H1 (cell line): ENCODE data around the gene BTBD1. TPM values are rescaled to one million over a fixed set of nuclear protein-coding genes. Genes with fewer than 3 reads are reported as not detected.
"Not testable (repeated sequence)": the region's sequence is repeated elsewhere in the genome, so short reads cannot be mapped to it uniquely, and the experiment has no call there.

Experiments used
- CTCF ChIA-PET: fragments of 300-600 bp; sonication (Branson Sonifier 250); formaldehyde crosslinking; loops from one replicate; lab custom pipeline; 2021; ENCODE audit not compliant: partially characterized antibody; lab: Charles Lee
- POLR2A ChIA-PET: fragments of 300-600 bp; sonication (Branson Sonifier 250); formaldehyde crosslinking; loops from one replicate; lab custom pipeline; 2021; ENCODE audit warnings: inconsistent platforms; ENCODE audit not compliant: partially characterized antibody; lab: Charles Lee
- DNase-seq, 2 experiments: peaks; one replicate each; pipeline versions ENCODE4 v3.0.0 to v3.0.0-alpha.2; 2010 to 2022; ENCODE audit warnings: low spot score in 2 of 2, low read depth in 1 of 2, mixed read lengths in 1 of 2
- FAIRE-seq: peaks from 2 replicates; lab custom pipeline; 2011; peaks lifted over from hg19 to GRCh38; lab: Jason Lieb, UNC
- H2AFZ ChIP-seq: 2 replicates; pipeline ENCODE4 v1.8.1; 2012; ENCODE audit warnings: low read length, inconsistent platforms
- H2AK5ac ChIP-seq: 2 replicates; pipeline ENCODE4 v1.6.1; 2013; ENCODE audit warnings: low read depth, low read length
- H2BK120ac ChIP-seq: replicated peaks from 2 replicates; pipeline ENCODE3; 2013; ENCODE audit warnings: low read depth, low read length, inconsistent platforms
- H2BK12ac ChIP-seq: 2 replicates; pipeline ENCODE4 v1.6.1; 2013; ENCODE audit warnings: low read depth, low read length
- H2BK15ac ChIP-seq: 2 replicates; pipeline ENCODE4 v1.6.1; 2013; ENCODE audit warnings: low read length
- H2BK20ac ChIP-seq: 2 replicates; pipeline ENCODE4 v1.6.1; 2013; ENCODE audit warnings: low read length
- H2BK5ac ChIP-seq: 2 replicates; pipeline ENCODE4 v1.6.1; 2013; ENCODE audit warnings: low read depth, low read length
- H3K14ac ChIP-seq: 2 replicates; pipeline ENCODE4 v1.6.1; 2013; ENCODE audit warnings: inconsistent platforms; ENCODE audit not compliant: insufficient read length
- H3K18ac ChIP-seq: 2 replicates; pipeline ENCODE4 v1.6.1; 2013; ENCODE audit warnings: low read length; ENCODE audit errors: extremely low read depth
- H3K23ac ChIP-seq: 2 replicates; pipeline ENCODE4 v1.6.1; 2013; ENCODE audit warnings: inconsistent platforms; ENCODE audit not compliant: insufficient read length
- H3K23me2 ChIP-seq: 2 replicates; pipeline ENCODE4 v1.6.1; 2013; ENCODE audit warnings: low read depth, low read length
- H3K27ac ChIP-seq: 2 replicates; pipeline ENCODE4 v1.6.1; 2011; ENCODE audit warnings: low read depth, low read length, inconsistent platforms
- H3K27me3 ChIP-seq, 4 experiments: replicated peaks in 1 of 4; 1 replicate in 1 of 4; 2 replicates in 3 of 4; pipeline versions ENCODE4 v1.6.1 to v1.8.1; 2011 to 2013; ENCODE audit warnings: low read length in 3 of 4, mild to moderate bottlenecking in 3 of 4, inconsistent platforms in 2 of 4, mixed read lengths in 2 of 4, moderate library complexity in 1 of 4; ENCODE audit not compliant: control insufficient read depth in 3 of 4, insufficient read depth in 3 of 4; ENCODE audit errors: extremely low read depth in 1 of 4
- H3K36me3 ChIP-seq, 4 experiments: 2 replicates each; pipeline versions ENCODE4 v1.6.1 to v1.8.1; 2011 to 2013; ENCODE audit warnings: mild to moderate bottlenecking in 4 of 4, low read length in 3 of 4, moderate library complexity in 2 of 4, control low read depth in 1 of 4, inconsistent platforms in 1 of 4; ENCODE audit not compliant: insufficient read depth in 4 of 4, control insufficient read depth in 2 of 4
- H3K4ac ChIP-seq: replicated peaks from 2 replicates; pipeline ENCODE3; 2013; ENCODE audit warnings: low read length, low read depth, mixed read lengths, inconsistent platforms; ENCODE audit not compliant: insufficient read length
- H3K4me1 ChIP-seq, 4 experiments: replicated peaks in 1 of 4; 1 replicate in 1 of 4; 2 replicates in 3 of 4; pipeline versions ENCODE4 v1.6.1 to v1.8.1; 2011 to 2013; ENCODE audit warnings: low read length in 3 of 4, inconsistent platforms in 2 of 4, mixed read lengths in 1 of 4; ENCODE audit not compliant: insufficient read depth in 4 of 4, control insufficient read depth in 3 of 4
- H3K4me2 ChIP-seq, 2 experiments: 2 replicates each; pipeline versions ENCODE4 v1.6.1 to v1.8.1; 2011 to 2013; ENCODE audit warnings: low read depth in 2 of 2, low read length in 2 of 2, control low read depth in 1 of 2, inconsistent platforms in 1 of 2, mild to moderate bottlenecking in 1 of 2; ENCODE audit not compliant: insufficient read depth in 1 of 2
- H3K4me3 ChIP-seq, 4 experiments: fragments of 200-600, 300-600 bp in 1 of 4; sonication (generic), shearing (Covaris generic), sonication (Bioruptor Twin) in 1 of 4; 2 replicates each; pipeline versions ENCODE4 v1.5.1 to v1.8.1; 2011 to 2016; ENCODE audit warnings: low read length in 4 of 4, low read depth in 3 of 4, control low read depth in 2 of 4, inconsistent platforms in 2 of 4, mild to moderate bottlenecking in 2 of 4, mixed read lengths in 1 of 4, moderate library complexity in 1 of 4; ENCODE audit not compliant: insufficient read depth in 2 of 4; ENCODE audit errors: extremely low read depth in 1 of 4
- H3K56ac ChIP-seq: replicated peaks from 2 replicates; pipeline ENCODE3; 2013; ENCODE audit warnings: low read depth, mild to moderate bottlenecking, mixed read lengths, low read length, inconsistent platforms; ENCODE audit not compliant: insufficient read length
- H3K79me1 ChIP-seq: 2 replicates; pipeline ENCODE4 v1.6.1; 2013; ENCODE audit warnings: low read depth, low read length, control low read depth
- H3K79me2 ChIP-seq, 2 experiments: 2 replicates each; pipeline versions ENCODE4 v1.6.1 to v1.8.1; 2012 to 2013; ENCODE audit warnings: low read length in 2 of 2, mild to moderate bottlenecking in 2 of 2, inconsistent platforms in 1 of 2; ENCODE audit not compliant: insufficient read depth in 2 of 2, control insufficient read depth in 1 of 2
- H3K9ac ChIP-seq, 4 experiments: replicated peaks in 1 of 4; 1 replicate in 1 of 4; 2 replicates in 3 of 4; pipeline versions ENCODE4 v1.6.1 to v1.8.1; 2011 to 2013; ENCODE audit warnings: low read depth in 3 of 4, low read length in 3 of 4, control low read depth in 2 of 4, mild to moderate bottlenecking in 2 of 4, moderate library complexity in 2 of 4, inconsistent platforms in 1 of 4; ENCODE audit errors: extremely low read depth in 1 of 4
- H3K9me3 ChIP-seq, 2 experiments: 2 replicates each; pipeline versions ENCODE4 v1.6.1 to v1.8.1; 2012 to 2013; ENCODE audit warnings: mild to moderate bottlenecking in 2 of 2, moderate library complexity in 2 of 2, control low read depth in 1 of 2, inconsistent platforms in 1 of 2, low read depth in 1 of 2, low read length in 1 of 2, mixed read lengths in 1 of 2; ENCODE audit not compliant: insufficient read depth in 2 of 2
- H4K20me1 ChIP-seq, 2 experiments: replicated peaks in 1 of 2; 2 replicates each; pipeline versions ENCODE3 to v1.8.1; 2011 to 2013; ENCODE audit warnings: inconsistent platforms in 2 of 2, low read length in 2 of 2, mild to moderate bottlenecking in 1 of 2; ENCODE audit not compliant: insufficient read depth in 2 of 2, control insufficient read depth in 1 of 2
- H4K5ac ChIP-seq: 2 replicates; pipeline ENCODE4 v1.6.1; 2013; ENCODE audit warnings: low read length, low read depth, mixed read lengths, inconsistent platforms; ENCODE audit not compliant: insufficient read length
- H4K8ac ChIP-seq: 2 replicates; pipeline ENCODE4 v1.8.0; 2013; ENCODE audit warnings: mild to moderate bottlenecking, moderate library complexity, low read length, inconsistent platforms; ENCODE audit not compliant: insufficient read depth; ENCODE audit errors: extremely low read depth
- H4K91ac ChIP-seq: replicated peaks from 2 replicates; pipeline ENCODE3; 2013; ENCODE audit warnings: low read length, mixed read lengths, inconsistent platforms; ENCODE audit not compliant: insufficient read length
- MAFK ChIP-seq: IDR thresholded peaks from 2 replicates; pipeline ENCODE4 v1.6.1; 2012; ENCODE audit warnings: low read depth, mild to moderate bottlenecking, improper control_type of control experiment, low read length
- SP1 ChIP-seq: IDR thresholded peaks from 2 replicates; pipeline ENCODE4 v1.6.1; 2011; ENCODE audit warnings: low read depth, low read length
- WGBS, 2 experiments: shearing (Covaris generic) in 1 of 2; methylation state at CpG; one replicate each; pipeline versions ENCODE4 v1.1.6 to v1.1.7; 2013 to 2015; ENCODE audit warnings: low lambda C conversion rate in 2 of 2, mixed read lengths in 2 of 2, inconsistent platforms in 1 of 2, low coverage in 1 of 2, missing lambda C conversion rate in 1 of 2; ENCODE audit not compliant: insufficient replicate concordance in 2 of 2, insufficient coverage in 1 of 2, insufficient read length in 1 of 2; ENCODE audit errors: extremely low coverage in 1 of 2, missing lambda C conversion rate in 1 of 2; 5-methylcytosine and 5-hydroxymethylcytosine counted together
- polyA plus RNA-seq, 7 experiments: library from polyadenylated mRNA; depleted of rRNA in 3 of 7; stranded (reverse) in 5 of 7; unstranded in 2 of 7; fragments of >200 nt in 5 of 7; fragments of 200-250 nt in 2 of 7; gene quantifications; 1 replicate in 5 of 7; 2 replicates in 1 of 7; 4 replicates in 1 of 7; pipeline versions ENCODE4 v1.2.1 to v1.2.3, GENCODE V29; 2011 to 2013; ENCODE audit warnings: missing spikeins in 2 of 7, mixed read lengths in 2 of 7
- total RNA-seq: library from RNA; stranded (reverse); fragmentation: NEBNext Ultra II Directional; extraction: Animal tissue kit (Norgen Biotek cat#: 25700); gene quantifications from 2 replicates; pipeline ENCODE4 v1.2.1, GENCODE V29; 2021

BTBD1 gene
- total and polyA plus RNA-seq, 2 of the 8 experiments (the other 6 are each of a cell fraction or from before 2014, with no cell fraction given), result 18.6 to 39.5 TPM

GRCh38 chr15:83069211-83069642, 2.2 kb upstream of the BTBD1 start:
- DNase-seq, H3K4ac ChIP-seq, H3K27ac ChIP-seq, H3K79me1 ChIP-seq, H2AK5ac ChIP-seq, FAIRE-seq, H4K91ac ChIP-seq, H3K4me3 ChIP-seq, H3K18ac ChIP-seq, H3K27me3 ChIP-seq, H2BK20ac ChIP-seq, H3K56ac ChIP-seq, H4K20me1 ChIP-seq, H2BK120ac ChIP-seq, H3K36me3 ChIP-seq, H2BK15ac ChIP-seq, H3K23me2 ChIP-seq, H3K4me2 ChIP-seq, H2AFZ ChIP-seq, H2BK12ac ChIP-seq, H3K23ac ChIP-seq, H3K14ac ChIP-seq, H4K5ac ChIP-seq, H3K9ac ChIP-seq, H4K8ac ChIP-seq, H2BK5ac ChIP-seq: not testable (repeated sequence)
- peak; percentile 12; the same call in 1 of the 2 replicates for TF ChIP-seq MAFK
- TF ChIP-seq SP1, result peak; percentile 89
- Histone ChIP-seq H3K9me3 (peaks cover 11 to 15% of the 10 kb centered on the region in 2 experiments), H3K4me1 (peaks cover 0 to 13% (median 3%) of the 10 kb centered on the region in 4 experiments; a peak in 5 of 7 replicates), H3K79me2 (peaks cover 11 to 22% of the 10 kb centered on the region in 2 experiments; a peak in 3 of 4 replicates)
- 91% methylated on average over 1 of the region's 6 CpGs; no CpG with 5 or more reads in 1 of the 2 experiments for WGBS, 2 experiments
- ChIA-PET CTCF (interaction anchor here (0.7 to 1.3 kb wide), 3 partner anchors 12 to 239 kb away, joined by 3 to 5 read pairs (median 4); no protein-coding TSS in a partner anchor), POLR2A (interaction anchor here (1.2 to 3.3 kb wide), 4 partner anchors 11 to 64 kb away, joined by 3 to 22 read pairs (median 4); partner anchors contain the start of gene TM6SF1)
